Mesangial cell (primary cell): ENCODE data around the gene SPN. TPM values are rescaled to one million over a fixed set of nuclear protein-coding genes. Genes with fewer than 3 reads are reported as not detected.

Source experiments
- total RNA-seq: library from RNA; depleted of rRNA; stranded (reverse); fragments of >200 nt; gene quantifications from 2 replicates; pipeline ENCODE4 v1.2.3, GENCODE V29; 2015

The SPN gene, protein sequence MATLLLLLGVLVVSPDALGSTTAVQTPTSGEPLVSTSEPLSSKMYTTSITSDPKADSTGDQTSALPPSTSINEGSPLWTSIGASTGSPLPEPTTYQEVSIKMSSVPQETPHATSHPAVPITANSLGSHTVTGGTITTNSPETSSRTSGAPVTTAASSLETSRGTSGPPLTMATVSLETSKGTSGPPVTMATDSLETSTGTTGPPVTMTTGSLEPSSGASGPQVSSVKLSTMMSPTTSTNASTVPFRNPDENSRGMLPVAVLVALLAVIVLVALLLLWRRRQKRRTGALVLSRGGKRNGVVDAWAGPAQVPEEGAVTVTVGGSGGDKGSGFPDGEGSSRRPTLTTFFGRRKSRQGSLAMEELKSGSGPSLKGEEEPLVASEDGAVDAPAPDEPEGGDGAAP
- 0.25 and 0.49 TPM in 2 replicates for total RNA-seq

DNA sequence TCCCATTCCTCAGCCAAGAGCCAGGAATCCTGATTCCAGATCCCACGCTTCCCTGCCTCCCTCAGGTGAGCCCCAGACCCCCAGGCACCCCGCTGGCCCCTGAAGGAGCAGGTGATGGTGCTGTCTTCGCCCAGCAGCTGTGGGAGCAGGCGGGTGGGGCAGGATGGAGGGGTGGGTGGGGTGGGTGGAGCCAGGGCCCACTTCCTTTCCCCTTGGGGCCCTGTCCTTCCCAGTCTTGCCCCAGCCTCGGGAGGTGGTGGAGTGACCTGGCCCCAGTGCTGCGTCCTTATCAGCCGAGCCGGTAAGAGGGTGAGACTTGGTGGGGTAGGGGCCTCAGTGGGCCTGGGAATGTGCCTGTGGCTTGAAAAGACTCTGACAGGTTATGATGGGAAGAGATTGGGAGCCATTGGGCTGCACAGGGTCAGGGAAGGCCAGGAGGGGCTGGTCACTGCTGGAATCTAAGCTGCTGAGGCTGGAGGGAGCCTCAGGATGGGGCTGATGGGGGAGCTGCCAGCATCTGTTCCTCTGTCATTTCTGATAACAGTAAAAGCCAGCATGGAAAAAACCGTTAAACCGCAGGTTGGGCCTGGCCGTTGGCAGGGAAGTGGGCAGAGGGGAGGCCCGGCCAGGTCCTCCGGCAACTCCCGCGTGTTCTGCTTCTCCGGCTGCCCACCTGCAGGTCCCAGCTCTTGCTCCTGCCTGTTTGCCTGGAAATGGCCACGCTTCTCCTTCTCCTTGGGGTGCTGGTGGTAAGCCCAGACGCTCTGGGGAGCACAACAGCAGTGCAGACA lies at the start of gene SPN:
TSS of gene SPN (plus strand) at position 232 of the 791 bp plus-strand sequence. CDS start at position 714, 482 bp downstream.

DNA sequence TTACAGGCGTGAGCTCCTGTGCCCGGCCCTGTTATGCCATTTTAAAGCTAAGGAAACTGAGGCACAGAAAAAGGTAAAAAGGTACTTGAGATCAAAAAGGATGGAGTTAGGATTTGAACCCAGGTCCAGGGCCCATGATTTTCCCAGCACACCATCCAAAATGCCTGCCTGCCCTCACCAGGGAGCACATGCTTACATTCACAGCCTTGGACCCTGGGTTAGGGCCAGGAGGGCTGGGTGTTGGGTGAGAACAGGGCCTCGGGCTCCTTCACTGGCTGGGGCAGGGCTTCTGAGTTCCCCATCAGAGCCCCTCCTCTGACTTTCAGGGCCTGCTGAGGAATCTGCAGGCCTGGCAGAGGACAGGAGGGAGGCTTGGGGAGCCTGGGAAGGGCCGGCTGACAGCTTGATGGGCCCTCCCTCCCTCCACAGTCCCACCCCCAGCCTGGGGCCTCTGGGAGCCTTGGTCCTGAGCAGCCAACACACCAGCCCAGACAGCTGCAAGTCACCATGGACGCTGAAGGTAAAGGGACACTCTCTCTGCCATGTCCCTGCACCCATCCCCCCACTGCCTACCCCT lies 15.7 kb downstream of the SPN start, which contains the start of gene QPRT:
TSS of gene QPRT (plus strand) at position 490 of the 577 bp plus-strand sequence. CDS start at position 508, 18 bp downstream.

Other genes starting within 250 kb of the SPN start
- 17.2 and 36.0 TPM in 2 replicates for gene BOLA2, start 208.9 kb upstream of the SPN start, total RNA-seq
- gene SLX1B, start 208.7 kb upstream of the SPN start, total RNA-seq = 32.5 and 48.1 TPM in 2 replicates
- gene SULT1A4, start 203.3 kb upstream of the SPN start, total RNA-seq = 1.4 and 2.1 TPM in 2 replicates
- gene NPIPB12, start 156.8 kb upstream of the SPN start, total RNA-seq = 6.5 and 14.8 TPM in 2 replicates
- gene QPRT, start 15.9 kb downstream of the SPN start, total RNA-seq = 124 and 265 TPM in 2 replicates
- under 0.01 TPM in 1 of 2 replicates, not detected in the other for gene C16orf54, start 82.7 kb downstream of the SPN start, total RNA-seq
- not detected in 2 replicates for gene ZG16, start 115.0 kb downstream of the SPN start, total RNA-seq
- gene KIF22, start 127.5 kb downstream of the SPN start, total RNA-seq = 19.4 and 130 TPM in 2 replicates
- gene MAZ, start 143.3 kb downstream of the SPN start, total RNA-seq = 482 and 486 TPM in 2 replicates
- gene PRRT2, start 148.9 kb downstream of the SPN start, total RNA-seq = 0.25 and 0.98 TPM in 2 replicates
- 19.9 and 38.3 TPM in 2 replicates for gene PAGR1, start 152.9 kb downstream of the SPN start, total RNA-seq
- gene MVP, start 157.2 kb downstream of the SPN start, total RNA-seq = 178 and 255 TPM in 2 replicates
- 94.5 and 128 TPM in 2 replicates for gene CDIPT, start 200.0 kb downstream of the SPN start, total RNA-seq
- gene SEZ6L2, start 236.3 kb downstream of the SPN start, total RNA-seq = 13.0 and 66.6 TPM in 2 replicates
- 13.9 and 25.9 TPM in 2 replicates for gene ASPHD1, start 237.2 kb downstream of the SPN start, total RNA-seq